GM10847 (cell line): Measurements from ENCODE around the gene GATB.

Experiments used
- POLR2A ChIP-seq: IDR thresholded peaks from 2 replicates; pipeline ENCODE4 v1.6.1; 2011; ENCODE audit not compliant: insufficient read length; ENCODE audit errors: extremely low read depth

GATB gene

GRCh38 chr4:151665022-151665784 is 95.6 kb downstream of the GATB start:
- no peak for TF ChIP-seq POLR2A

GRCh38 chr4:151664289-151664688 is 96.5 kb downstream of the GATB start:
- no peak for TF ChIP-seq POLR2A

- no peak for TF ChIP-seq POLR2A
Measured at GRCh38 chr4:151663109-151663508, 97.7 kb downstream of the GATB start.

GRCh38 chr4:151661873-151662272 is 98.9 kb downstream of the GATB start:
- no peak for TF ChIP-seq POLR2A

- TF ChIP-seq POLR2A: no peak
Measured at GRCh38 chr4:151660676-151661075, 100.1 kb downstream of the GATB start.

- no peak for TF ChIP-seq POLR2A
Measured at GRCh38 chr4:151659601-151660364, 101.0 kb downstream of the GATB start.

- no peak for TF ChIP-seq POLR2A
Measured at GRCh38 chr4:151658959-151659600, 101.7 kb downstream of the GATB start.

- TF ChIP-seq POLR2A: no peak
Measured at GRCh38 chr4:151657896-151658295, 102.9 kb downstream of the GATB start.

GRCh38 chr4:151656058-151656457 is 104.7 kb downstream of the GATB start:
- TF ChIP-seq POLR2A: no peak

GRCh38 chr4:151653548-151653918 is 107.3 kb downstream of the GATB start:
- TF ChIP-seq POLR2A: no peak

GRCh38 chr4:151652841-151653547 is 107.8 kb downstream of the GATB start:
- TF ChIP-seq POLR2A: no peak

- TF ChIP-seq POLR2A: no peak
Measured at GRCh38 chr4:151651496-151651895, 109.3 kb downstream of the GATB start.

GRCh38 chr4:151649479-151649878 is 111.3 kb downstream of the GATB start:
- no peak for TF ChIP-seq POLR2A

- TF ChIP-seq POLR2A: no peak
Measured at GRCh38 chr4:151646322-151646721, 114.5 kb downstream of the GATB start.

GRCh38 chr4:151644622-151645021 is 116.2 kb downstream of the GATB start:
- no peak for TF ChIP-seq POLR2A

- no peak for TF ChIP-seq POLR2A
Measured at GRCh38 chr4:151643564-151643963, 117.2 kb downstream of the GATB start.

GRCh38 chr4:151641983-151642382 is 118.8 kb downstream of the GATB start:
- TF ChIP-seq POLR2A: no peak
